Activated CD4-positive, alpha-beta T cell treated with anti-CD3 and anti-CD28 coated beads for 48 hours (primary cell): ENCODE measurements around the gene LRRC8D.
"Not testable (repeated sequence)": the region's sequence is repeated elsewhere in the genome, so short reads cannot be mapped to it uniquely, and the experiment has no call there.

Experiments
- DNase-seq: peaks from one replicate; pipeline ENCODE4 v3.0.0-alpha.2; 2020

The LRRC8D gene

DNA sequence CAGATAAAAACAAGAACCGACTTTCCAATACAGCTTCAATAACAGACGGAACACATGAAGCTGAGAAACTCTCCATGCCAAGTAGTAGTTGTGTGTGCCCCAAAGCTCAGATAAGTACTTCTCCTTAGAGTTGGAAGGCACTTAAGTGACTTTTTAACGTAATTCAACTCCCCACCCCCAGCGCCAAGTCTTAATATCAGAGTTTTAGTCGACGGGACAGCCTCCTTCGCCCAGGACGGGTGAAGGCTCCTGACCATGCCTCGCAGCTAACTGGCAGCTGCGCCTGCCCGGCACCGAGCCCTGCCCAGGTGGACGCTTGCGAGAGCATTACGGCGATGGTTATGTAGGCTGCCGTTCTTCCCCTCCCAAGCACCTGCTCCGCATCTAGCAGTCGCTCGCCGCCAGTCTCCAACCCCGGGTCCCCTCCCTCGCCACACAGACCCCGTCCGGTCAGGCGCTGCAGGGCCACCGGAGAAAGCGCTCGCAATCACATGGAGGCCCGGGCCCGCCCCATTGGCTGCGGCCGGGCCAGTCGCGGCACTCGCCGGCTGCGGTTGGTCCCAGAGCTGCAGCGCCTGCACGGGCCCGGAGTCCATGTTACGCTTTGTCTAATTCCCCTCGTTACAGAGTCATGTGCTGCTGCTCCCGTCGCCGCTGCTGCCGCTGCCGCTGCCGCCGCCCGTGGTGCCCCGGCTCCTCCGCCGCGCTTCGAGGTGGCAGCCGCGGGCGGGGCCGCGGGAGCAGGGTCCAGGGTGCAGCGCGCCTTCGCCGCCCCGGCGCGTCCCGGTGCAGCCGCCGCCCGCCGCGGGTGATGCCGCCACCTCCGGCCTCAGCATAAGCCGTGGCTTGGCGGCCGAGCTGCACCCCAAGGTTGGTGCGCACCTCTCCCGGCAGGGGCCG, at the start of gene LRRC8D:
TSS of gene LRRC8D (plus strand) at position 611 of the 900 bp plus-strand sequence. CDS start 112,037 bp downstream, outside the sequence.
- peak; percentile 75 for DNase-seq

- DNase-seq: no peak
These were observed 48.8 kb upstream of the LRRC8D start for GRCh38 chr1:89771991-89772560.

DNA sequence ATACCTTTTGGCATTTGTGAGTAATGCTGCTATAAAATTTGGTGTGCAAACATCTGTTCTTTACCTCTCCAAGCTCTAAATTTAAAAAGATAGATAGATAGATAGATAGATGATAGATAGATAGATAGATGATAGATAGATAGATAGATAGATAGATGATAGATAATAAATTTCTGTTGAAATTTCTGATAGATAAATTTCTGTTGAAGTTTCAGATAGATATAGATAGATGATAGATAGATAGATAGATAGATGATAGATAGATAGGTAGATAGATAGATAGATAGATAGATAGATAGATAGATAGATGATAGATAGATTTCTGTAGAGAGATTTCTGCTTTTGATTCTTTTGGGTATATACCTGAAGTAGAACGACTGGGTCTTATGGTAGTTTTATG, 44.7 kb upstream of the LRRC8D start:
- DNase-seq: not testable (repeated sequence)

DNA sequence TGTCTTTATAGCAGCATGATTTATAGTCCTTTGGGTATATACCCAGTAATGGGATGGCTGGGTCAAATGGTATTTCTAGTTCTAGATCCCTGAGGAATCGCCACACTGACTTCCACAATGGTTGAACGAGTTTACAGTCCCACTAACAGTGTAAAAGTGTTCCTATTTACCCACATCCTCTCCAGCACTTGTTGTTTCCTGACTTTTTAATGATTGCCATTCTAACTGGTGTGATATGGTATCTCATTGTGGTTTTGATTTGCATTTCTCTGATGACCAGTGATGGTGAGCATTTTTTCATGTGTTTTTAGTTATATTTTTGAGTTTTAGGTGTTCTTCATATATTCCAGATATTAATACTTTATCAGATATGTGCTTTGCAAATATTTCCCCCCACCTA, 43.6 kb upstream of the LRRC8D start:
- not testable (repeated sequence) for DNase-seq

DNA sequence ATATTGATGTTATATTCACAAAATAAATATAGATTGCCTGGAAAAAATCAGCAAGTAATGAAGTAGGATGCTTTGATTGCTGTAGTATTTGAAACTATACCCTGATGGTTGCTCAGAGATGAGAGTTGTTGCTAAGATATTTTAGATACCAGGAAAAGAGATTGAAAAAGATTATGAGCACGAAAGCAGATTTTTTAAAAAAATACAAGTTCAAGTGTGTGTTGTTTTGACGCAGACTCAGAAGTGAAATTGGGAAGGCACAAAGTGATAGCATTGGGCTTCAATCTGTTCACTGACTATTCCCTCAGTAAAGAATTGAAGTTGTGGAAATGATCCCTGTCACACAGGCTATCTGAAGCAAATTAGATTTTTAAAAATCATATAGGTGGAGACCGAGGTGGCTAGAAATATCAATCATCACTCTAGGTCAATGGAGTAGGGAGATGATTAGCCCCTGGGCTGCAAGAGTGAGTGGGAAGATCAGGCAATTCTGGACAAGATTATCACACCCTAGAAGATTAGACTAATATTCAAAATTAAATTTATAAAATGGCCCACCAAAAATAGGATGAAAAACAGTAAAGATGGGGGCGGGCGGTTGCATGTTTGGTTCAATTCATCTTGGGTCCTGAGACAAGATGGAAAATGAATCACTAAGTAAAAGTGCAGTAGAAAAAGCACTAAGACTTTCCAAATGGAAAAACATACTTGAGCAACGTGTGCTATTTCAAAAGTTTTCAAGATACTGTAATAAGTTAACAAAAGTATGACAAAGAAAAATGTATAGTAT, 41.5 kb upstream of the LRRC8D start:
- DNase-seq: peak; percentile 59

DNA sequence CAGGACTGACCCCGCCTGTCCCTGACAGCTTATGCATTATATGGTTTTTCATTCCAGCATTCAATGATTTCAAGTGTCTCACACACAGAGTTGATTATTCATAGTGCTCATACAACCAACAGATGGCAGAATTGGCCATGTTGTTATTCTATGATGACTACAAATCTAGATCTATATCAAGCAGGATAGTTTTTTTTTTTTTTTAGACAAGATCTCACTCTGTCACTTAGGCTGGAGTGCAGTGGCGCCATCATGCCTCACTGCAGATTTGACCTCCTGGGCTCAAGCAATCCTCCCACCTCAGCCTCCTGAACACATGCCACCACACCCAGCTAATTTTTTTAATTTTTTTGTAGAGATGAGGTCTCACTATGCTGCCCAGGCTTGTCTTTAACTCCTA, 40.1 kb upstream of the LRRC8D start:
- DNase-seq: peak; percentile 48

DNA sequence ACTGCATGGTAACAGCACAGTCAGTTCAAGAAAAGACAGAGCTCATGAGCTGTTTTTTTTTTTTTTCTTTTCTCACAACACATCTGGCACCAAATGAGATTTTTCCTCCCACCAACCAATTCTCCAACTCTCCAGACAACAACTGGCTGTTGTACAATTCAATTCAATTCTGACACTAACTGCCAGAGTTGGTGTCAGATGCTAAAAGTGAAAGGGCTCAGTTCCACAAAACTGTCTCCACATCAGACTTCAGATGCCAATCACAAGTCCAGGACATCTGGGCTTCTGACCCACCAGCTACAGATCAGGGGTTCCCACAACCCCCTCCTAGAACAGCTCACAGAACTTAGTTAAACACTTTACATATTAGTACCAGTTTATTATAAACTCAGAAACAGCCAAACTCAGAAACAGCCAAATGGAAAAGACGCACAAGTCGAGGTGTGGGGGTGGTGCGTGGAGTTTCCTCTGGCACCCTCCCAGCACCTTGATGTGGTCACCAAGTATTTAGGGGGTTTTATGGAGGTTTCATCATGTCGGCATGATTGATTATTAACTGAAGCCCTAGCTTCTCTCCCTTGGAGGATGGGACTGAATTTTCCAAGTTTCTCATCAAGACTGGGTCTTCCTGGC, 39.2 kb upstream of the LRRC8D start:
- DNase-seq: peak; percentile 88

GRCh38 chr1:89786628-89787214, 34.1 kb upstream of the LRRC8D start:
- no peak for DNase-seq

- DNase-seq: no peak
These were observed 30.2 kb upstream of the LRRC8D start for GRCh38 chr1:89790592-89790991.

DNA sequence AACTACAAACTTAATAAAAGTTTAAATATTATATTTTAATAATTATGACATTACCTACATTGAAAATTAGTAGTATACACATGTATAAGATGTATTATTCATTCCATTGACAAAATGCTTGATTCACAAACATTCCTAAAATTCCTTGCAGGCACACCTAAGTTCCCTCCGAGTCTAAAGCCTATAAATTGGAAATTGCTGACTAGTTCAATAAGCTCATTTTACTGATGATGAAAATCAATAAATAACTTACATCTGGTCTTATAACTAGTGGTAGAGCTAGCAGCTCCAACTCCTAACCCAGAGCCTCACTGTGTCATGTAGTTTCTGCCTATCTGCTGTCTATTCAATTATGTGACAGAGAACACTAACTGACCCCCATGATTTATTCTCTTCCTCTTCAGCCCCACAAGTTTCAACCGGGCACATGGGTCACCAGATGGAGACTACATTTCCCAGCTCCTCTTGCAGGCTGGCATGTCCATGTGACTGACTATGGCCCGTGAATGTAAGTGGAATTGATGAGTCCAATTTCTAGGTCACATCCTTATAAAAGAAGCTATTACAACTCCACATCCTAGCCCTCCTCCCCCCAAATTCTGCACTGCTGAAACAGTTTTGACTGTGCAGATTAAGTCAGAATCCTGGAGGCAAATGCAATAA, 29.6 kb upstream of the LRRC8D start:
- DNase-seq: no peak

DNA sequence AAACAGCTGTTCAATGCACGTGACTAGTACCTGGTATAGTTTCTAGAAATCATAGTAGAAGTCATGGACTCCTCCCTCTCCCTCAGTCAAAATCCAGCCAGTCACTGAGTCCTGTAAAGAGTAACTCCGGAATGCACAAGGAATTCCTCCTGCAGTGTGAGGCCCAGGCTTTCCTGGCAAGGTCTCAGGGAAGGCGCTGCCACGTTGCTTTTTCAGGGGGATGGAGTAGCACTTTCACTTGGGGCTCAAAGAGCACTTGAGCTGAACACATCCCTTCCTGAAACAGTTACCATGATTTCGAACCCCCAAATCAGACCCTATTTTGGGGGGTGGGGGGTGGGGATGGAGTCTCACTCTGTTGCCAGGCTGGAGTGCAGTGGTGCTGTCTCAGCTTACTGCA, 26.4 kb upstream of the LRRC8D start:
- DNase-seq: no peak

DNA sequence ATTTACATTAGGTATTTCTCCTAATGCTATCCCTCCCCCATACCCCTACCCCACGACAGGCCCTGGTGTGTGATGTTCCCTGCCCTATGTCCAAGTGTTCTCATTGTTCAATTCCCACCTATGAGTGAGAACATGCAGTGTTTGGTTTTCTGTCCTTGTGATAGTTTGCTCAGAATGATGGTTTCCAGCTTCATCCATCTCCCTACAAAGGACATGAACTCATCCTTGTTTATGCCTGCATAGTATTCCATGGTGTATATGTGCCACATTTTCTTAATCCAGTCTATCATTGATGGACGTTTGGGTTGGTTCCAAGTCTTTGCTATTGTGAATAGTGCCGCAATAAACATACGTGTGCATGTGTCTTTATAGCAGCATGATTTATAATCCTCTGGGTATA, 25.3 kb upstream of the LRRC8D start:
- not testable (repeated sequence) for DNase-seq

- not testable (repeated sequence) for DNase-seq
These were observed 23.0 kb upstream of the LRRC8D start for GRCh38 chr1:89797876-89798275.

- no peak for DNase-seq
These were observed 21.3 kb upstream of the LRRC8D start for GRCh38 chr1:89799495-89799894.

- DNase-seq: no peak
These were observed 20.7 kb upstream of the LRRC8D start for GRCh38 chr1:89800022-89800655.

- no peak for DNase-seq
These were observed 20.1 kb upstream of the LRRC8D start for GRCh38 chr1:89800718-89801117.

DNA sequence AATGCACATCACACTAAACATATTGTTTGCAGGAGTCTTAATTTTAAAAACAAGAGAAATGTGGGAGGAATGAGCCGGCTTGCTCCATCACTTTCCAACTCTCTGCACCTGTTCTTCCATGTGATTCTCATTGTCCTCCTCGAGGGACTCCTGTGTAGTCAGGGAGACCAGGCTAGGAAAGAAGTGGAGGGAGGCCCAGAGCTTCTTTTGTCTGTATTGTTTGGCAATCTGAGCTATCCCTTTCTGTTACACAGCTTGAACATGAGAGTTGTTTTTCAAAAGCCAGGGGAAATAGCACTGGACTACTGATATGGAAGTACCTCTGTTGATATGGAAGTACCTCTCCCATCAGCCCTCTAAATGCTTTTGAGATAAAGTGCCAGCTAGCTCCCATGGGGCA, 18.8 kb upstream of the LRRC8D start:
- no peak for DNase-seq

GRCh38 chr1:89802841-89803240, 18.0 kb upstream of the LRRC8D start:
- no peak for DNase-seq

DNA sequence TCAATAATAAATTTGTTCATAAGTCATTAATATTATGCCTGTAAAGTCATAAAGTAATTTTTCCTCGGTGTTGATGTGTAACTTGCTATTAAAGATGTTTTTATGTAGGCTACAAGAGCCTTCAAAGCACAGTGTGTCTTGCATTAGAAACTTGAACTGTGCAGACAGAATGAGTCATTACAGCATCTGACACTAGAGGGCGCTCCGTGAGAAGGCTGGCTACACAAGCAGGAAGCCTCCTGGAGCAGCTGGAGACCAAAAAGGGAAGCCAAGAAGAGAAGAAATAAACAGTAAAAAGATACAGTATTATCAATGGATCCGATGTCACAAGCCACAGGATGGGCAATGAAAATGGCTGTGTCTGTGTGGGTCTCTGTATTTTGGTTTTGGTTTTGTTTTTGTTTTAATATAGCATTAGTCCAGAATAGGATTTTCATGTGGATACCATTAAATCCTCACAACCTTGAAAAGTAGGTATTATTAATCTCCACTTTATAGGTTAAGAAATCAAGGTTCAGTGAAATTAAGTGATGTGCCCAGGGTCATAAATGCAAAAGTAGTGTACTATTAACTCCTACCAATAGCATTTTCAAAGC, 16.1 kb upstream of the LRRC8D start:
- peak; percentile 92 for DNase-seq

GRCh38 chr1:89806616-89807015, 14.2 kb upstream of the LRRC8D start:
- no peak for DNase-seq

- no peak for DNase-seq
These were observed 13.3 kb upstream of the LRRC8D start for GRCh38 chr1:89807503-89807902.
